DOHH2 (cell line): ENCODE measurements around the gene CARD8.

Experiments
- H3F3A ChIP-seq: fragments of 200-600 bp; sonication (generic), shearing (Covaris generic); 2 replicates; pipeline ENCODE4 v1.6.0; 2016; ENCODE audit warnings: antibody characterized with exemption, mild to moderate bottlenecking; ENCODE audit not compliant: control insufficient read depth, insufficient read depth
- H3K27ac ChIP-seq: fragments of 200-600 bp; sonication (generic); 2 replicates; pipeline ENCODE4 v1.5.1; 2014; ENCODE audit warnings: low read depth, mild to moderate bottlenecking, low read length, moderate library complexity
- H3K27me3 ChIP-seq: fragments of 200-600 bp; sonication (generic); 2 replicates; pipeline ENCODE4 v1.6.1; 2014; ENCODE audit warnings: mild to moderate bottlenecking, low read length, mixed read lengths; ENCODE audit not compliant: control insufficient read depth
- H3K36me3 ChIP-seq: fragments of 200-600 bp; sonication (generic); 2 replicates; pipeline ENCODE4 v1.6.1; 2014; ENCODE audit warnings: mild to moderate bottlenecking, low read length, moderate library complexity, mixed read lengths; ENCODE audit not compliant: control insufficient read depth
- H3K4me1 ChIP-seq: fragments of 200-600 bp; sonication (generic); 2 replicates; pipeline ENCODE4 v1.6.1; 2014; ENCODE audit warnings: mild to moderate bottlenecking, low read length, mixed read lengths; ENCODE audit not compliant: control insufficient read depth
- H3K4me2 ChIP-seq: fragments of 200-600 bp; sonication (generic); 2 replicates; pipeline ENCODE4 v1.6.0; 2014; ENCODE audit warnings: mild to moderate bottlenecking, low read length, moderate library complexity
- H3K4me3 ChIP-seq: fragments of 200-600 bp; sonication (generic); 2 replicates; pipeline ENCODE4 v1.5.1; 2014; ENCODE audit warnings: mild to moderate bottlenecking, low read length, mixed read lengths
- H3K79me2 ChIP-seq: fragments of 200-600 bp; sonication (generic); 2 replicates; pipeline ENCODE4 v1.6.1; 2014; ENCODE audit warnings: mild to moderate bottlenecking, low read length, mixed read lengths; ENCODE audit not compliant: control insufficient read depth
- H3K9me2 ChIP-seq: fragments of 200-600 bp; sonication (generic); replicated peaks from 2 replicates; pipeline ENCODE4 v1.6.1; 2014; ENCODE audit warnings: mild to moderate bottlenecking, low read length, mixed read lengths; ENCODE audit not compliant: control insufficient read depth
- H3K9me3 ChIP-seq: fragments of 200-600 bp; sonication (generic); 2 replicates; pipeline ENCODE4 v1.6.1; 2014; ENCODE audit warnings: antibody characterized with exemption, low read length, mixed read lengths; ENCODE audit not compliant: control insufficient read depth, insufficient read depth
- H4K20me1 ChIP-seq: fragments of 200-600 bp; sonication (generic); 2 replicates; pipeline ENCODE4 v1.6.0; 2014; ENCODE audit warnings: low read depth, mild to moderate bottlenecking, antibody characterized with exemption, low read length, moderate library complexity; ENCODE audit not compliant: control insufficient read depth, insufficient read depth
- CTCF ChIP-seq: fragments of 200-600 bp; sonication (generic); IDR thresholded peaks from one replicate; pipeline ENCODE4 v1.5.1; 2014; ENCODE audit warnings: antibody characterized with exemption, mild to moderate bottlenecking, low read depth, low read length; ENCODE audit not compliant: poor library complexity, severe bottlenecking
- EZH2phosphoT487 ChIP-seq: fragments of 200-600 bp; sonication (generic); IDR thresholded peaks from 2 replicates; pipeline ENCODE4 v1.6.1; 2017; ENCODE audit warnings: borderline replicate concordance, mild to moderate bottlenecking, antibody characterized with exemption, low read length, moderate library complexity, mixed read lengths

The CARD8 gene

GRCh38 chr19:48284896-48285295 is 29.2 kb upstream of the CARD8 start:
- TF ChIP-seq CTCF, result no peak
- no peak for TF ChIP-seq EZH2phosphoT487
- no peaks in the 10 kb centered on the region for H3F3A ChIP-seq

GRCh38 chr19:48283908-48284307 is 28.2 kb upstream of the CARD8 start:
- H3K27me3 ChIP-seq, result peaks cover 4% of the 10 kb centered on the region; the same call in 1 of the 2 replicates
- TF ChIP-seq CTCF (no peak), EZH2phosphoT487 (no peak)
- H4K20me1 ChIP-seq, result no peaks in the 10 kb centered on the region
- H3K27ac ChIP-seq, result no peak overlapping the region
- H3K4me1 ChIP-seq, result no peaks in the 10 kb centered on the region
- no peak overlapping the region for H3K4me3 ChIP-seq
- no peaks in the 10 kb centered on the region for H3K79me2 ChIP-seq
- no peaks in the 10 kb centered on the region for H3K9me3 ChIP-seq
- no peak overlapping the region for H3K4me2 ChIP-seq
- no peaks in the 10 kb centered on the region for H3K9me2 ChIP-seq
- H3F3A ChIP-seq, result no peaks in the 10 kb centered on the region
- H3K36me3 ChIP-seq, result no peaks in the 10 kb centered on the region

More at GRCh38 chr19:48284896-48285295, 29.2 kb upstream of the CARD8 start:
- Histone ChIP-seq H3K79me2 (no peaks in the 10 kb centered on the region), H3K36me3 (no peaks in the 10 kb centered on the region), H3K4me2 (no peak overlapping the region), H3K4me1 (no peaks in the 10 kb centered on the region), H3K9me3 (no peaks in the 10 kb centered on the region), H3K9me2 (no peaks in the 10 kb centered on the region), H3K27me3 (peaks cover 4% of the 10 kb centered on the region; the same call in 1 of the 2 replicates), H4K20me1 (no peaks in the 10 kb centered on the region), H3K4me3 (no peak overlapping the region), H3K27ac (no peak overlapping the region)

- H3K79me2 ChIP-seq, result no peaks in the 10 kb centered on the region
- no peaks in the 10 kb centered on the region for H3K9me3 ChIP-seq
- no peaks in the 10 kb centered on the region for H3K9me2 ChIP-seq
- no peak overlapping the region for H3K4me3 ChIP-seq
- TF ChIP-seq EZH2phosphoT487, result no peak
- no peak for TF ChIP-seq CTCF
- no peak overlapping the region for H3K27ac ChIP-seq
- H3K4me2 ChIP-seq, result no peak overlapping the region
- no peaks in the 10 kb centered on the region for H3K4me1 ChIP-seq
- H3K27me3 ChIP-seq, result no peaks in the 10 kb centered on the region
- no peaks in the 10 kb centered on the region for H3F3A ChIP-seq
- no peaks in the 10 kb centered on the region for H3K36me3 ChIP-seq
- H4K20me1 ChIP-seq, result no peaks in the 10 kb centered on the region
Observed at GRCh38 chr19:48279747-48280146, 24.0 kb upstream of the CARD8 start.
